GM12878 (cell line): ENCODE measurements around the gene SCAMP5. TPM values are rescaled to one million over a fixed set of nuclear protein-coding genes. Genes with fewer than 3 reads are reported as not detected.

Source experiments
- ATAC-seq: fragments of 200-7000 bp; cut with Tn5 transposase; 3 replicates; pipeline ENCODE4 v1.9.1; 2020; ENCODE audit warnings: mild to moderate bottlenecking, moderate library complexity
- BruUV-seq: library from RNA; stranded (reverse); fragments of 400-500 nt; replicated peaks from 2 replicates; lab custom pipeline; 2021; lab: Mats Ljungman, UMichigan
- CTCF ChIA-PET: fragments of 300-600 bp; sonication (Branson Sonifier 250); formaldehyde crosslinking; extraction: SDS; loops from one replicate; lab custom pipeline; 2021; ENCODE audit warnings: inconsistent platforms; lab: Yijun Ruan, JAX
- POLR2A ChIA-PET: fragments of 350-600 bp; formaldehyde crosslinking; extraction: SDS; loops from one replicate; lab custom pipeline; 2021; ENCODE audit warnings: inconsistent platforms; lab: Charles Lee
- RAD21 ChIA-PET: fragments of 300-600 bp; sonication (Branson Sonifier 250); formaldehyde crosslinking; loops from one replicate; lab custom pipeline; 2023; ENCODE audit warnings: antibody characterized with exemption; ENCODE audit not compliant: unreplicated experiment; lab: Charles Lee
- SMC1A ChIA-PET: fragments of 300-600 bp; sonication (Branson Sonifier 250); formaldehyde crosslinking; loops from one replicate; lab custom pipeline; 2023; ENCODE audit not compliant: unreplicated experiment, uncharacterized antibody; lab: Charles Lee
- DNase-seq: peaks from one replicate; pipeline ENCODE4 v3.0.0-alpha.2; 2011; ENCODE audit warnings: low read depth, low spot score
- FAIRE-seq: peaks from 3 replicates; lab custom pipeline; 2011; peaks lifted over from hg19 to GRCh38; lab: Jason Lieb, UNC
- H2AFZ ChIP-seq: 2 replicates; pipeline ENCODE4 v1.6.0; 2011; ENCODE audit warnings: low read depth, low read length, control low read depth; ENCODE audit not compliant: control insufficient read depth
- H3K27ac ChIP-seq: 2 replicates; pipeline ENCODE4 v1.5.1; 2011; ENCODE audit warnings: control low read depth; ENCODE audit not compliant: control insufficient read depth, insufficient read depth
- H3K27me3 ChIP-seq, 2 experiments: replicated peaks in 1 of 2; 2 replicates each; pipeline versions ENCODE4 v1.6.0 to v1.6.1; 2011; ENCODE audit warnings: low read length in 1 of 2; ENCODE audit not compliant: control insufficient read depth in 2 of 2, insufficient read depth in 2 of 2
- H3K36me3 ChIP-seq, 2 experiments: 2 replicates each; pipeline ENCODE4 v1.5.1; 2011; ENCODE audit warnings: low read length in 1 of 2; ENCODE audit not compliant: control insufficient read depth in 2 of 2, insufficient read depth in 2 of 2
- H3K4me1 ChIP-seq: 2 replicates; pipeline ENCODE4 v1.6.1; 2011; ENCODE audit warnings: mild to moderate bottlenecking, low read length, moderate library complexity, mixed read lengths; ENCODE audit not compliant: control insufficient read depth, insufficient read depth
- H3K4me2 ChIP-seq: 2 replicates; pipeline ENCODE4 v1.6.0; 2011; ENCODE audit warnings: control low read depth; ENCODE audit not compliant: control insufficient read depth, insufficient read depth
- H3K4me3 ChIP-seq: fragments of 200-600 bp; sonication (generic); 2 replicates; pipeline ENCODE4 v1.5.1; 2016
- H3K79me2 ChIP-seq: 2 replicates; pipeline ENCODE4 v1.6.0; 2011; ENCODE audit warnings: low read length; ENCODE audit not compliant: control insufficient read depth, insufficient read depth
- H3K9ac ChIP-seq: 2 replicates; pipeline ENCODE4 v1.8.0; 2011; ENCODE audit warnings: low read length, control low read depth, mixed read lengths; ENCODE audit not compliant: control insufficient read depth, insufficient read depth
- H3K9me3 ChIP-seq: replicated peaks from 3 replicates; pipeline ENCODE4 v1.5.1; 2011; ENCODE audit warnings: mild to moderate bottlenecking, low read length; ENCODE audit not compliant: control insufficient read depth, insufficient read depth
- H4K20me1 ChIP-seq: 2 replicates; pipeline ENCODE4 v1.6.0; 2011; ENCODE audit not compliant: control insufficient read depth, insufficient read depth
- E2F8 ChIP-seq: fragments of 450-650 bp; IDR thresholded peaks from 2 replicates; pipeline ENCODE4 v1.6.1; 2018; ENCODE audit warnings: mild to moderate bottlenecking, low read depth, moderate library complexity; ENCODE audit not compliant: partially characterized antibody
- EZH2 ChIP-seq: IDR thresholded peaks from 2 replicates; pipeline ENCODE4 v1.6.1; 2012; ENCODE audit warnings: low read depth, mild to moderate bottlenecking, control low read depth, inconsistent platforms, low read length, borderline replicate concordance; ENCODE audit not compliant: control insufficient read depth
- FOXK2 ChIP-seq: fragments of 450-650 bp; IDR thresholded peaks from 2 replicates; pipeline ENCODE4 v1.6.1; 2017; ENCODE audit warnings: mild to moderate bottlenecking, moderate library complexity
- JUNB ChIP-seq: IDR thresholded peaks from 2 replicates; pipeline ENCODE4 v1.6.1; 2016; ENCODE audit warnings: antibody characterized with exemption, mild to moderate bottlenecking
- SPI1 ChIP-seq: IDR thresholded peaks from 2 replicates; pipeline ENCODE4 v1.6.1; 2011; ENCODE audit warnings: low read depth, mild to moderate bottlenecking, low read length, moderate library complexity, borderline replicate concordance; ENCODE audit not compliant: insufficient read depth
- ZBED1 ChIP-seq: IDR thresholded peaks from 2 replicates; pipeline ENCODE4 v1.6.1; 2016; ENCODE audit warnings: borderline replicate concordance
- ZNF24 ChIP-seq: fragments of 450-650 bp; IDR thresholded peaks from 2 replicates; pipeline ENCODE4 v1.6.1; 2017; ENCODE audit warnings: antibody characterized with exemption, mild to moderate bottlenecking
- WGBS: methylation state at CpG from one replicate; pipeline ENCODE4 v1.1.6; 2016; ENCODE audit warnings: low lambda C conversion rate; ENCODE audit not compliant: insufficient replicate concordance, insufficient coverage; ENCODE audit errors: missing lambda C conversion rate; 5-methylcytosine and 5-hydroxymethylcytosine counted together
- in situ Hi-C: fragments of 300-500 bp; cut with MboI; formaldehyde crosslinking; loops from 9 replicates; pipeline ENCODE4 v1.14.3; 2018; ENCODE audit warnings: mixed read lengths
- intact Hi-C: fragments of 100-400 bp; cut with micrococcal nuclease; formaldehyde crosslinking; loops from one replicate; pipeline ENCODE4 v1.14.2; 2022; ENCODE audit not compliant: unreplicated experiment
- polyA plus RNA-seq, 11 experiments: library from polyadenylated mRNA; depleted of rRNA in 4 of 11; unstranded in 6 of 11; stranded (reverse) in 5 of 11; fragments of >200 nt; fragmentation: Nextera tagmentation in 4 of 11; fragmentation: Illumina TruSeq in 1 of 11; extraction: Ambion mirVana in 4 of 11; extraction: Trizol in 1 of 11; gene quantifications; 1 replicate in 1 of 11; 2 replicates in 10 of 11; pipeline versions ENCODE4 v1.2.1 to v1.2.3, GENCODE V29; 2011 to 2016; ENCODE audit warnings: inconsistent platforms in 2 of 11, missing spikeins in 2 of 11, low read depth in 1 of 11
- total RNA-seq, 4 experiments: library from RNA; depleted of rRNA in 3 of 4; stranded (reverse); fragments of >200 nt in 3 of 4; fragmentation: Illumina TruSeq in 1 of 4; extraction: Trizol in 1 of 4; gene quantifications; 2 replicates each; pipeline versions ENCODE4 v1.2.1 to v1.2.3, GENCODE V29; 2013 to 2021

SCAMP5 gene
- total and polyA plus RNA-seq, 10 of the 15 experiments (the other 5 are each of a cell fraction or from before 2014, with no cell fraction given), result 1.6 to 41.6 (median 16.9) TPM

GRCh38 chr15:75034615-75035014 lies 39.3 kb downstream of the SCAMP5 start:
- Histone ChIP-seq H4K20me1 (no peaks in the 10 kb centered on the region), H3K27me3 (no peaks in the 10 kb centered on the region), H3K36me3 (peaks cover 0 to 2% of the 10 kb centered on the region in 2 experiments; a peak in 3 of 4 replicates), H3K4me3 (no peak overlapping the region), H3K79me2 (peaks cover 9% of the 10 kb centered on the region), H3K9me3 (no peaks in the 10 kb centered on the region), H3K4me2 (no peak overlapping the region), H3K4me1 (peaks cover 40% of the 10 kb centered on the region), H3K27ac (no peak overlapping the region), H3K9ac (no peak overlapping the region), H2AFZ (no peak overlapping the region)
- SMC1A ChIA-PET, result interaction anchor here (1.2 to 1.6 kb wide), 3 partner anchors 8 to 175 kb away, joined by 3 to 8 read pairs (median 4); partner anchors contain the start of gene PPCDC
- BruUV-seq, result no TSS peak
- intact Hi-C loops, result no loop called here
- RAD21 ChIA-PET, result interaction anchor here (0.6 to 1.3 kb wide), 2 partner anchors 9 to 74 kb away, joined by 3 to 8 read pairs; no protein-coding TSS in a partner anchor
- no peak for DNase-seq
- POLR2A ChIA-PET, result interaction anchor here (0.6 to 0.9 kb wide), 3 partner anchors 10 to 164 kb away, joined by 3 to 5 read pairs (median 4); no protein-coding TSS in a partner anchor
- no peak for FAIRE-seq
- CTCF ChIA-PET, result interaction anchor here (0.7 to 5.6 kb wide), 4 partner anchors 9 to 169 kb away, joined by 3 to 28 read pairs (median 6); partner anchors contain the start of gene C15orf39
- ATAC-seq, result no peak
- 96% methylated on average over 8 of the region's 8 CpGs for WGBS
- in situ Hi-C loops, result no loop called here
- no peak for TF ChIP-seq JUNB
- TF ChIP-seq SPI1, result 0 out of 2 replicates have a peak, but pooled peaks have one; percentile 13

GRCh38 chr15:75036212-75036616 lies 40.9 kb downstream of the SCAMP5 start:
- ChIA-PET POLR2A (no interaction called here), RAD21 (interaction anchor here (1.0 to 3.6 kb wide), 4 partner anchors 29 to 416 kb away, joined by 3 to 28 read pairs (median 4); no protein-coding TSS in a partner anchor), SMC1A (interaction anchor here (0.7 to 1.9 kb wide), 5 partner anchors 12 to 168 kb away, joined by 4 to 7 read pairs (median 4); partner anchors contain the start of gene C15orf39), CTCF (interaction anchor here (0.7 to 5.6 kb wide), 4 partner anchors 12 to 185 kb away, joined by 3 to 28 read pairs (median 5); partner anchors contain the start of gene PPCDC)
- H3K4me3 ChIP-seq, result no peak overlapping the region
- intact Hi-C loops, result no loop called here
- H3K9ac ChIP-seq, result no peak overlapping the region
- BruUV-seq, result no TSS peak
- H2AFZ ChIP-seq, result no peak overlapping the region
- in situ Hi-C loops, result no loop called here
- no peak overlapping the region for H3K27ac ChIP-seq
- H3K79me2 ChIP-seq, result peaks cover 3% of the 10 kb centered on the region; the same call in 1 of the 2 replicates
- no peak overlapping the region for H3K4me2 ChIP-seq
- peaks cover 0 to 2% of the 10 kb centered on the region in 2 experiments; a peak in 2 of 4 replicates for H3K36me3 ChIP-seq
- peaks cover 25% of the 10 kb centered on the region for H3K4me1 ChIP-seq
- no peak for TF ChIP-seq EZH2
- no peak for TF ChIP-seq ZBED1
- TF ChIP-seq FOXK2, result no peak
- no peak for TF ChIP-seq E2F8
- no peak for TF ChIP-seq ZNF24
- no peaks in the 10 kb centered on the region for H3K27me3 ChIP-seq
- DNase-seq (no peak), ATAC-seq (no peak), FAIRE-seq (no peak)
- no peaks in the 10 kb centered on the region for H4K20me1 ChIP-seq
- WGBS, result 94% methylated on average over 2 of the region's 2 CpGs
- H3K9me3 ChIP-seq, result no peaks in the 10 kb centered on the region
